Measurements from ENCODE around the gene MAPT. TPM values are rescaled to one million over a fixed set of nuclear protein-coding genes. Genes with fewer than 3 reads are reported as not detected.

Gene MAPT
- total RNA-seq, 4 donors from 2014 or later: 1.7 to 2.3 (median 1.8) TPM

DNA sequence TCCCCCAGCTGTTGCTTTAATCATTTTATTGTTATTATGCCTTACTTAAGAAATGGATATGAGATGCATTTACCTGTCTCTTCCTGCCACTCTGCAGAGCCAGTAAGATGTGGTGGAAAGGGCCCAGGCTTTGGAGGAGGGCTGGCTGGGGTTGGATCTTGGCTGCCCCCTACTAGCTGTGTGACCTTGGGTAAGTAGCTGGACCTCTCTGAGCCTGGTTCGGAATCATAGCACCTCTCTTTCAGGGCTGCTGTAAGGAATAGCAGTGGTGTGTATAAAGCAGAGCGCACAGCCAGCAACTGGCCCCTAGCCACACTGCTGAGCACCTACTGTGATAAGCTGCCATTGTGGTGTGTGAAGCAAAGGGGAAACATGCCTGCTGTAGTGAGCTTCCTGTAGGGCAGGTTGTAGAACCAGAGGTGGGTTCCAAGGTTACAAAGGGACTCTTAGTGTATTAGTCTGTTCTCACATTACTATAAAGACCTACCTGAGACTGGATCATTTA lies 23.9 kb downstream of the MAPT start:
- 100% methylated on average over 2 of the region's 2 CpGs; no CpG with 5 or more reads in 1 of the 2 donors for WGBS, 2 donors (ENCODE audit: low coverage in 1 of 2)
- no peaks in the 10 kb centered on the region for H3K36me3 ChIP-seq
- no peak overlapping the region for H3K4me3 ChIP-seq
- no peaks in the 10 kb centered on the region for H3K9me3 ChIP-seq
- TF ChIP-seq POLR2AphosphoS5 (IDR thresholded peaks at IDR 0.05) (no peak), EP300 (IDR thresholded peaks at IDR 0.05; ENCODE audit: low read depth) (no peak)
- no peaks in the 10 kb centered on the region for H3K4me1 ChIP-seq
- H3K27ac ChIP-seq: no peak overlapping the region
- DNase-seq: no peak
- intact Hi-C loops (cut with DNase I; ENCODE audit: low total_unique reads): no loop called here
- in situ Hi-C loops (cut with MboI; ENCODE audit: low pct_ligation_motif_present in 1 of 4, low pct_unique_long_range_greater_than_20kb in 1 of 4, low sequenced_read_pairs in 3 of 4): no loop called here
- no peaks in the 10 kb centered on the region for H3K27me3 ChIP-seq

GRCh38 chr17:45919136-45919535 lies 24.8 kb downstream of the MAPT start:
- intact Hi-C loops (cut with DNase I; ENCODE audit: low total_unique reads): no loop called here
- WGBS, 2 donors (ENCODE audit: low coverage in 1 of 2): 81 to 93% methylated on average over 6 to 15 of the region's 15 CpGs
- H3K9me3 ChIP-seq: no peaks in the 10 kb centered on the region
- H3K4me1 ChIP-seq: no peaks in the 10 kb centered on the region
- no peaks in the 10 kb centered on the region for H3K36me3 ChIP-seq
- no peaks in the 10 kb centered on the region for H3K27me3 ChIP-seq
- in situ Hi-C loops (cut with MboI; ENCODE audit: low pct_ligation_motif_present in 1 of 4, low pct_unique_long_range_greater_than_20kb in 1 of 4, low sequenced_read_pairs in 3 of 4): no loop called here
- no peak overlapping the region for H3K27ac ChIP-seq
- no peak for DNase-seq
- TF ChIP-seq POLR2A (IDR thresholded peaks at IDR 0.05) (no peak), POLR2AphosphoS5 (IDR thresholded peaks at IDR 0.05) (no peak), CTCF (IDR thresholded peaks at IDR 0.05) (no peak), EP300 (IDR thresholded peaks at IDR 0.05; ENCODE audit: low read depth) (no peak)
- H3K4me3 ChIP-seq: no peak overlapping the region

- Histone ChIP-seq H3K36me3 (no peaks in the 10 kb centered on the region), H3K27me3 (no peaks in the 10 kb centered on the region), H3K9me3 (no peaks in the 10 kb centered on the region), H3K4me1 (no peaks in the 10 kb centered on the region), H3K4me3 (no peak overlapping the region), H3K27ac (no peak overlapping the region)
- in situ Hi-C loops (cut with MboI; ENCODE audit: low pct_ligation_motif_present in 1 of 4, low pct_unique_long_range_greater_than_20kb in 1 of 4, low sequenced_read_pairs in 3 of 4) (no loop called here), intact Hi-C loops (cut with DNase I; ENCODE audit: low total_unique reads) (no loop called here)
- WGBS, 2 donors (ENCODE audit: low coverage in 1 of 2): 74% methylated on average over 9 of the region's 9 CpGs; no CpG with 5 or more reads in 1 of the 2 donors
- no peak for DNase-seq
- TF ChIP-seq CTCF (IDR thresholded peaks at IDR 0.05): no peak
- no peak for TF ChIP-seq POLR2AphosphoS5 (IDR thresholded peaks at IDR 0.05)
These were observed 25.7 kb downstream of the MAPT start for GRCh38 chr17:45920083-45920482.

GRCh38 chr17:45923511-45924268 lies 29.3 kb downstream of the MAPT start:
- Histone ChIP-seq H3K27me3 (no peaks in the 10 kb centered on the region), H3K36me3 (no peaks in the 10 kb centered on the region), H3K4me1 (no peaks in the 10 kb centered on the region), H3K27ac (no peak overlapping the region), H3K4me3 (no peak overlapping the region), H3K9me3 (no peaks in the 10 kb centered on the region)
- no peak for TF ChIP-seq POLR2A (IDR thresholded peaks at IDR 0.05)
- no peak for TF ChIP-seq CTCF (IDR thresholded peaks at IDR 0.05)
- TF ChIP-seq POLR2AphosphoS5 (IDR thresholded peaks at IDR 0.05): no peak
- no peak for TF ChIP-seq EP300 (IDR thresholded peaks at IDR 0.05; ENCODE audit: low read depth)
- WGBS, 2 donors (ENCODE audit: low coverage in 1 of 2): 71 to 78% methylated on average over 3 to 7 of the region's 7 CpGs
- in situ Hi-C loops (cut with MboI; ENCODE audit: low pct_ligation_motif_present in 1 of 4, low pct_unique_long_range_greater_than_20kb in 1 of 4, low sequenced_read_pairs in 3 of 4) (no loop called here), intact Hi-C loops (cut with DNase I; ENCODE audit: low total_unique reads) (no loop called here)
- no peak for DNase-seq
